Measurements from ENCODE around the gene ACSS1.

- TF ChIP-seq CTCF (IDR thresholded peaks at IDR 0.05; ENCODE audit: insufficient read depth, low read depth, low read length) (no peak), EZH2 (IDR thresholded peaks at IDR 0.05; ENCODE audit: insufficient read depth, low read length) (no peak)
Observed at GRCh38 chr20:24965065-24965919, 92.6 kb downstream of the ACSS1 start.

Data from astrocyte (in vitro differentiated cells and primary cell).